Vagina (tissue), 2 donors: ENCODE measurements around the gene SOX18.

Experiments
- CTCF ChIP-seq, 3 experiments: fragments of 450-650 bp in 2 of 3; fragments of 200-600 bp in 1 of 3; sonication (generic) in 1 of 3; IDR thresholded peaks; one replicate each; pipeline ENCODE4 v1.5.1; 2017 to 2019; ENCODE audit warnings: antibody characterized with exemption in 3 of 3, mild to moderate bottlenecking in 2 of 3, moderate library complexity in 2 of 3
- POLR2A ChIP-seq, 2 donors: fragments of 450-650 bp; IDR thresholded peaks; one replicate each; pipeline ENCODE4 v1.6.1; 2017; ENCODE audit warnings: antibody characterized with exemption in 2 of 2, mild to moderate bottlenecking in 2 of 2, moderate library complexity in 2 of 2

- TF ChIP-seq CTCF (IDR thresholded peaks at IDR 0.05): no peak
- no peak for TF ChIP-seq POLR2A (IDR thresholded peaks at IDR 0.05)
Observed at GRCh38 chr20:64032706-64033624, 16.5 kb downstream of the SOX18 start.
